Effector CD8-positive, alpha-beta T cell (primary cell): ENCODE measurements around the gene PTPRCAP.
"Not testable (repeated sequence)": the region's sequence is repeated elsewhere in the genome, so short reads cannot be mapped to it uniquely, and the experiment has no call there.

Experiments used
- DNase-seq: peaks from one replicate; lab custom pipeline; 2025; lab: John Stamatoyannopoulos, UW
- total RNA-seq, 4 experiments: gene quantifications; one replicate each; lab custom pipeline; 2026; lab: John Stamatoyannopoulos, UW

PTPRCAP gene
- 0 reads per million in 4 experiments for total RNA-seq

DNA sequence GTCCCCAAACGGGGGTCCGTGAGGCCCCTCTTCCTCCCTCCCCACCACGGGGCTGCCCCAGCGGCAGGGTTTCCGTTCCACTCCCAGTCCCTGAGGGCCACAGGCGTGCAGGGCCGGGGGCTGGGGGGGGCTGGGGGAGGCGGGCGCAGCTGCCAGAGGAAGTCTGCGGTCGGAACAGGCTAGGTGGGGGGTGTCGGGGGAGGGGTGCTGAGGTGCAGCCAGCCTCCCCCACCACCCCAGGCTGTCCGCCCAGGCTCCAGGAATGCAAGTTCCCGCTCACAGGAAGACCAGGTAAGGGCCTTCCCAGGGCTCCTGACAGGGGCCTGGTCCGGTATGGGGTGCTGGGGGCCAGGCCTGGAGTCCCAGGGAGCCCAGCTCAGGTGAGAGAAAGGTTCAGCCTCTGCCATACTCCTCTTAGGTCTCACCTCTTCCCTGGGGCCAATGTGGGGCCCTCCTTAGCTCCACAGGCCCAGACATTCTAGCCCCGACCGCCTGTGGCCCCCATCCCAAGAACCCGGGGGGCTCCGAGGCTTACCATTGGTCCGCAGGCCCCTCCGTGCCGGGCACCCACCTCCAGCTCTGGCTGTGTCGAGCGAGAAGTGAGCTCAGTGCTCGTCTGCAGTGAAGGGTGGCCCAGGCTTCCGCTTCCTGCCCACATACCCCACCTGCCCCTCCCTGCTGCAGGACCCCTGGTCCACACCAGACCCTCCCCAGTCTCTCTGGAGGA is at the start of gene PTPRCAP:
Gene PTPRCAP, minus strand, starts transcription at position 601 of the 727 bp plus-strand sequence. Its CDS starts 63 bp downstream, at position 538.
- DNase-seq = peak; percentile 53

GRCh38 chr11:67486481-67487195 is 49.2 kb upstream of the PTPRCAP start:
- DNase-seq = no peak

GRCh38 chr11:67485873-67486361 is 48.4 kb upstream of the PTPRCAP start:
- not testable (repeated sequence) for DNase-seq

DNA sequence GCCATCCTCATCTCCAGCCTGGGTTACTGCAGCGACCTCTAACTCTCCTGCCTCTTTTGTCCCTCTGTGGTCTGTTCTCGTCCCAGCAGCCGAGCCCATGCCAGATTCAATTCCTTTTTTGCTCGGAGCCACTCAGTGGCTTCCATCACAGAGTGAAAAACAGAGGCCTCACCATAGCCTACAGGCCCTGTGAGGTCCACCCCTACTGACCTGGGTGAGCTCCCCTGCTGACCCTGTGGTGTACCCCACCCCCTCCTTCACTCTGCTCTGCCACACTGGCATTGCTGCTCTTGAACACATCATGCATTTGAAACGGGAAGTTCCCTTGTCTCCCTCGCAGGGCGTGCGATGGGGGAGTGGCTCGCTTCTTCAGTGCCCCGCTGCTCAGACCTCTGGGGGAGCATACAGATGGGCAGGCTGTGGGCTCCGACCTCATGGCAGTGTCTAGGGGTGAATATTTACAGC is 47.4 kb upstream of the PTPRCAP start:
- peak; percentile 46 for DNase-seq

DNA sequence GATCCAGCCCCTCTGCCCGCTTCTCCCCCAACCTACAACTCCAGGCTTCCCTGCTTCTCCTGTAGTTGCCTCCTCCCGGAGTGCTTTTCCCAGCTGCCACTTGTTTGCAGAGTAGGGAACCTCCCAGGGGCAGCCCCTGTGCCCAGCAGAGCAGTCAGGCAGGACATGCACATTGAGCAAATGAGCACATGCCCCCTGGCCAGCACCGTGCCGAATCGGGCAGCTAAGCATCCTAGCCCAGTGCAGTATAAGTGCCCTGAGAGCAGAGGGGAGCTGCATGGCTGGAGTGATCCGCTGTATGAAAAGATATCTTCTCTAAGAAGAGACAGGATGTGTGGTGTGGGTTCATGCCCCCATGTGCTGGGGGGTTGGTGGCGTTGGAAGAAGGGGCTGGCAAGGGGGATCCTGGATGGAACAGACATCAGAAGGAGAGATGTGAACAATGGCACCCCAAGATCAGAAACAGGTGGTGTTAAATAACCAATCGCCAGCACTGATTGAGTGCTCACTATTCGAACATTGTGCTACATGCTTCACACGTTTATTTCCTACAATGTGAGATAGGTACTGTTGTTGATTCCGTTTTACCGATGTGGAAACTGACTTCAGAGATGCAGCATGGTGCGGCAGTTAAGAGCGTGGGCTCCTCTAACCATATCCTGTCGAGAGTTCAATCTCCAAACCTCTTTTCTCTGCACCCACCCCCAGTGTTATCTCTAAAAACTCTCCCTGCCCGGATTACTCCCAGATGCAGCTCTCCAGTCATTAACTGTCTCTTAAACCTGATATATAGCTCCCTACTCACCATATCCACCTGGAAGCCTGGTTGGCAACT is 46.6 kb upstream of the PTPRCAP start:
- peak; percentile 23 for DNase-seq

GRCh38 chr11:67482827-67483798 is 45.6 kb upstream of the PTPRCAP start, which contains the start of gene AIP:
AIP (plus strand) TSS chr11:67483026; CDS start chr11:67483159, 133 bp downstream.
- DNase-seq = peak; percentile 96

DNA sequence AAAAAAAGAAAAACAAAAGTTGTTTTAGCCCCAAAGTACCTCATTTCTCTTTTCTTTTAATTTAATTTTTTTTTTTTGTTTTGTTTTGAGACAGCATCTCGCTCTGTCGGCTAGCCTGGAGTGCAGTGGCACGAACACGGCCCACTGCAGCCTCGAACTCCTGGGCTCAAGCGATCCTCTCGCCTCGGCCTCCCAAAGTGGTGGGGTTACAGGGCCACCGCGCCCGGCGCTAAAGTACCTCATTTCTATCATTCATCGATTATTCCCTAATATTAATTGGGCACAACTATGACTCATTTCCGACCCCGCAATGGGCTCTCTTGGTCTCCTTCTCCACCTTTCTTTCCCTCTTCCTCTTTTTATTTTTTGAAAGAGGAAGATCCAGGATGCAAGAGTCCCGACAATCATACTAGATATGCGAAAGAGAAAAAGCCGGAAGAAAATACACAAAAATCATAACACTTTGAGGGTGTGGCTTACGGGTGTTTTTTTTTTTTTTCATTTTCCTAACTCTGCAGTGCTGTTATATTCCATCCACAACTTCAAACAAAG is 44.9 kb upstream of the PTPRCAP start:
- DNase-seq = no peak

DNA sequence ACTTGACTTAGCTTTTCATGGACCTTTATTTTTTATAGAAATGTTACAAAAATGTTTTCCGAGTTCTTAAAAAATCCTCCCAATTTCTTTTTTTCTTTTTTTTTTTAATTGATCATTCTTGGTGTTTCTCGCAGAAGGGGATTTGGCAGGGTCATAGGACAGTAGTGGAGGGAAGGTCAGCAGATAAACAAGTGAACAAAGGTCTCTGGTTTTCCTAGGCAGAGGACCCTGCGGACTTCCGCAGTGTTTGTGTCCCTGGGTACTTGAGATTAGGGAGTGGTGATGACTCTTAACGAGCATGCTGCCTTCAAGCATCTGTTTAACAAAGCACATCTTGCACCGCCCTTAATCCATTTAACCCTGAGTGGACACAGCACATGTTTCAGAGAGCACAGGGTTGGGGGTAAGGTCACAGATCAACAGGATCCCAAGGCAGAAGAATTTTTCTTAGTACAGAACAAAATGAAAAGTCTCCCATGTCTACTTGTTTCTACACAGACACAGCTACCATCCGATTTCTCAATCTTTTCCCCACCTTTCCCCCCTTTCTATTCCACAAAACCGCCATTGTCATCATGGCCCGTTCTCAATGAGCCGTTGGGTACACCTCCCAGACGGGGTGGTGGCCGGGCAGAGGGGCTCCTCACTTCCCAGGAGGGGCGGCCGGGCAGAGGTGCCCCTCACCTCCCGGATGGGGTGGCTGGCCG is 40.0 kb upstream of the PTPRCAP start:
- not testable (repeated sequence) for DNase-seq

DNA sequence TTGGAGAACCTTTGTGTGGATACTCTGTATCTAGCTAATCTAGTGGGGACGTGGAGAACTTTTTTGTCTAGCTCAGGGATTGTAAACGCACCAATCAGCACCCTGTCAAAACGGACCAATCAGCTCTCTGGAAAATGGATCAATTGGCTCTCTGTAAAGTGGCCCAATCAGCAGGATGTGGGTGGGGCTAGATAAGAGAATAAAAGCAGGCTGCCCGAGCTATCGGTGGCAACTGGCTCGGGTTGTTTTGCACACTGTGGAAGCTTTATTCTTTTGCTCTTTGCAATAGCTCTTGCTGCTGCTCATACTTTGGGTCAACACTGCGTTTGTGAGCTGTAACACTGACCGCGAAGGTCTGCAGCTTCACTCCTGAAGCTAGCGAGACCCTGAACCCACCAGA is 39.2 kb upstream of the PTPRCAP start:
- DNase-seq = not testable (repeated sequence)

- no peak for DNase-seq
These were observed 35.4 kb upstream of the PTPRCAP start for GRCh38 chr11:67472882-67473281.

GRCh38 chr11:67470337-67471002 is 33.0 kb upstream of the PTPRCAP start:
- no peak for DNase-seq

- DNase-seq = no peak
These were observed 32.0 kb upstream of the PTPRCAP start for GRCh38 chr11:67469508-67469811.

- DNase-seq = peak; percentile 88
These were observed 31.5 kb upstream of the PTPRCAP start, which contains the start of gene TMEM134 for GRCh38 chr11:67468759-67469507. TMEM134 (minus strand) TSS chr11:67469251; CDS start chr11:67469192, 59 bp downstream.

DNA sequence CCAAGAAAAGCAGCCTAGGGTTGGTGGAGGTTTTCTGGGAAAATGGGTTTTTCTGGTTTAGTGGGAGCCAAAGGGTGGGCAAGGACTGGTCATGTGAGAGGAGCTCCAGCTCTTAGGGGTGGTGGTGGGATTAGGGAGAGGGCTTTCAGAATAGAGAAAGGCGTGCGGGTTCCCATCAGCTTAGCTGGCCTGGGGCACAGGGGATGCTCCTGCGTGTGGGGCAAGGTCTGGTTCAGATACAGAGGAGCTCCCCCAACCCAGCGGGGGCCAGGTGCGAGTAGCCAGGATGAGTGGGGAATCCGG is 30.9 kb upstream of the PTPRCAP start:
- DNase-seq = no peak

DNA sequence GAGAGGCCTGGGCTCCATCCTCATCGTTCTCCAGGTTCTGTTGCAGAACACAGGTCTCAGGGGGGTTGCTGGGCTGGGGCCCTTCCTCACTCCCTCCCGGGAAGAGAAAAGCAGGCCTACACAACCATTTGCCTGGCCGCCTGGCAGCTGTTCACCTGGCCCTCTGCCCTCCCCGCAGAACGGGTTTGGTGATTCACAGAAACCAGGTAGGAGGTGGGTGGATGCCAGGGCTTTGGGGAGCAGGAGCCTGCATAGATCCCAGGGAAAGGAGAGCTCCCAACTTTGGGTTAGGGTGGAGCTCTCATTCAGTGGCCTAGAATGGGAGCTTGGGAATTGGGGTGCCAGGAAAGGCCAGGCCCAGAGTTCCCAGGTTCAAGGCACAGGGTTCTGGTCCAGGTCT is 30.6 kb upstream of the PTPRCAP start:
- no peak for DNase-seq

DNA sequence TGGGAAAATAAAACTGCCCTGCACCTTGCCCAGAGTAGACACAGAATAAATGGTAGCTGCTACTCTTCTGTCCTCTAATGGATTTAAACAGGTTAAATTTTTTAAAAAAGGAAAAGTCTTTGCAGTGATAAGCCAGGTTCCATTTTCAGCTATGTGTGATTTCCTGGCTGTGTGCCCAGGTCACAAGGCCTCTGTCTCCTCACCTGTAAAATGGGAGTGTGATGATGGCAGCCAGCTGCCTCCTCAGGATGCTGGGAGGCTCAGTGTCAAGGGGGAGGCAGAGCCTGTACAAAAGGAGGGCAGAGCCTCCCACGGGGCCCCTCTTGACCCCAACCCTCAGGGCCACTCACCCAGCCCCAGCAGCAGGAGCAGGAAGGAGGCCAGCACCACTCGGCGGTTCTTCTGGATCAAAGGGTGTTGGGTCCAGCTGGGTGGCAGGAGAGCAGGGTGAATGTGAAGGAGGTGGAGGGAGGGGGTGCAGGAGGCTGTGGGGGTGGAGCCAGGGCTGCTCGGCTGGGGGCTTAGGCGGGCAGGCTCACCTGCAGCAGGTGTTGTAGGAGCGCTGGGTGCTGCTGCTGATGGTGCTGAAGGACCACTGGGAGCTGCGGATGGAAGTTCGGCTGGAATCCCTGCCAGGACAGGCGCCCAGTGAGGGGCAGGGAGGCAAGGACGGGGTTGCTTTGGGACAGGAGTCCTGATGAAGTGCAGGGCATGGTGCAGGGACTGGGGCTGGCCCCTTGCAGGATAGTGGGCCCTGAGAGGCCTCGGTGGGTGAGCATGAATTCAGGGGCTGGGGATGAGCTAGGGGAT is 29.7 kb upstream of the PTPRCAP start:
- no peak for DNase-seq

DNA sequence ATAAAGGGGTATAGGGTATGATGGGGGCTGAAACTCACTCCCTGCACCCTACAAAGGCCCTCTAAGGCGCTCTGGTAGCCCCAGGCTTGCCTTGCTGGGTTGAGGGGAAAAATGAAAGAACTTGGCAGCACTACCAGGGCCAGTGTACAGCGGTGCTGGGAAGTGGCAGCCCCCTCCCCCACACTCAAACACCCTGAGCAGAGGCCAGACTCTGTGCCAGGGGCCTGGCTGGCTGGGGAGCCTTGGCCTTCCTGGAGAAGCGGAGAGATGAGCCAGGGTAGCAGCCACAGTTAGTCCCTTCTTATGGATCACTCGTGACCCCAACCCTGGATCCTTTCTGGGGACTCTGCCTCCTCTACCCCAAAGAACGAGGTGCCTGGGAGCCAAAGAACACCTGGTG is 28.9 kb upstream of the PTPRCAP start:
- DNase-seq = no peak

- DNase-seq = not testable (repeated sequence)
These were observed 28.0 kb upstream of the PTPRCAP start for GRCh38 chr11:67465530-67465929.
